ENCODE data around the gene RRM2. TPM values are rescaled to one million over a fixed set of nuclear protein-coding genes. Genes with fewer than 3 reads are reported as not detected.

Gene RRM2
- polyA plus RNA-seq, 6 donors from 2014 or later: 0.15 to 0.24 TPM; not detected in 4

DNA sequence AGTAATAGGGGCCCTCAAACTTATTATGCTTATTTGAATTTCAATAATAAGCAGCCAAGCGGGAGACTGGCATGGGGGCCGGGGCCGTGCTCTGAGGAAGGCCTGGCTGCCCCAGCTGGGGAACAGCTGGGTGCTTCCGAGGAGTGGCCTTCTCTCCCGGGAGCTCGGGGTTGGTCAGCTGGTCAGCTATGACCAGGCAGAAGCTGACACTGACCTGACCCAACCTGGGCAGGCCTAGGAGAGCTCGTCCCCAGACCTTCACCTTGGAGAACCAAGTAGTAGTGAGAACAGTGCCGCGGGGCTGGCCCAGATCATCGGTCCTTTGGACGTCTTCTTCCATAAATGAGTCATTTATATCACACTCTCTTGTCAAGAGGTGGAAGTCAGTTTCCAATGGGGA, 36.1 kb downstream of the RRM2 start:
- no peak for DNase-seq
- Mint-ChIP-seq H3K27ac (peak overlapping the region in 1 of 6 donors; percentile 27), H3K4me1 (peaks cover 1 to 9% (median 8%) of the 10 kb centered on the region in 3 donors), H3K36me3 (no peaks in the 10 kb centered on the region), H3K9me3 (no peaks in the 10 kb centered on the region), H3K27me3 (no peaks in the 10 kb centered on the region), H3K4me3 (no peak overlapping the region)
- ATAC-seq (ENCODE audit: low read depth in 2 of 2): no peak

DNA sequence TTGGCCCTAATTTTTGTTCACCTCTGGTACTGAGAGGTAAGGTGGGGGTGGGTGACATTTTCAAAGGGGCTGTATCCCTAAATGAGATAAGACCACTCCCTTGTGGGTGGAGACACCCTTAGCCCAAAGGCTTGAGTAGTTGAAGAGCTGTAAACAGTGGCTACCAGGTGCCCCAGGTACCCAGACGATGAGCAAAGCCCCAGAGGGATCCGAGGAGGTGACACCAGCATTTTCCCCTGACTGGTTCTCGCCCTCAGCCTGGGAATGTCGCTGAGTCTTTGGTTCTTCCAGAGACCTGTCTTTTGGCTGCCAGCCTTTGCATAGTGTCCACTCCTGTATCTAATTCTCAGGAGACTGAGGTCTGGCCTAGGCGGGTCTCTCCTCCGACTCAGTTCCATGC, 36.5 kb downstream of the RRM2 start:
- no peak for DNase-seq
- no peak for ATAC-seq (ENCODE audit: low read depth in 2 of 2)
- Mint-ChIP-seq H3K36me3 (no peaks in the 10 kb centered on the region), H3K27ac (no peak overlapping the region), H3K4me1 (peaks cover 5 to 13% (median 12%) of the 10 kb centered on the region in 3 donors), H3K9me3 (no peaks in the 10 kb centered on the region), H3K27me3 (no peaks in the 10 kb centered on the region), H3K4me3 (no peak overlapping the region)

GRCh38 chr2:10159581-10160131, 37.1 kb downstream of the RRM2 start:
- Mint-ChIP-seq H3K27ac (peak overlapping the region in 2 of 6 donors; percentile 51 to 80), H3K4me3 (no peak overlapping the region), H3K36me3 (no peaks in the 10 kb centered on the region), H3K9me3 (no peaks in the 10 kb centered on the region), H3K4me1 (peaks cover 9 to 19% (median 18%) of the 10 kb centered on the region in 3 donors), H3K27me3 (no peaks in the 10 kb centered on the region)
- DNase-seq (no peak), ATAC-seq (ENCODE audit: low read depth in 2 of 2) (no peak)

DNA sequence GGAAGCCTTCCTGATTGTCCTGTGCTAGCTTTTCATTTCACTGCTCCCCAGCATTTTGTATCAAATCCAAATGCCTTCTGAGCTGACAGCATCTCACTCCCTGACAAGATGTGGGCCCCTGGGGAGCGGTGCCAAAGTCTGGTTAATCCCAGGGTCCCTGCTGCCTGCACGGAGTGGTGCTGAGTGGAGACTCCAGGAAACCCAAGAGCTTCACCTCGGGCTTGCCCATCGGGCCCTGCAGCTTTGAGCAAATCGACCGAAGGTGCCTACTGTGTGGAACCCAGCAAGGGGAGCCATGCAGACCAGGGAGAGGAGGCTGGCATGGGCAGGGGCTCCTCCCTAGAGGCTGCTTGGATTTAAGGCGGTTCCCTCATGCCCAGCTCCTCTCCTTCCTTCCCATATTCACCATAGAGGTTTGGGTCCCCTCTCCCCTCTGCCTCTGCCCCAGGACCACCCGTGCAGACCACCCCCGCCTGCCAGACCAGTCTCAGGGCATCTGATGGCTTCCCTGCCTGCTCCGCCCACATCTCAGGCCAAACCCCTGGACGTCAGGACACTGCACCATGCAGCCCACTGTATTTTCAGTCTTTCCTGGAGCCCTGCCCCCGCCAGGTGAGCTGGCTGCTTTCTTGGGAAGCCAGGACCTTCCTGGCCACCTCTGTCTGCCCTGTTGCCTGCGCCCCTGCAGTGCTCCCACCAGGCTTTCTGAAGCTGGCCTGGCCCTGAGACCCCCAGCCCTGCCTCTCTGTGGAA, 37.8 kb downstream of the RRM2 start:
- no peaks in the 10 kb centered on the region for H3K36me3 Mint-ChIP-seq
- H3K4me1 Mint-ChIP-seq: peaks cover 9 to 24% (median 22%) of the 10 kb centered on the region in 3 donors

DNA sequence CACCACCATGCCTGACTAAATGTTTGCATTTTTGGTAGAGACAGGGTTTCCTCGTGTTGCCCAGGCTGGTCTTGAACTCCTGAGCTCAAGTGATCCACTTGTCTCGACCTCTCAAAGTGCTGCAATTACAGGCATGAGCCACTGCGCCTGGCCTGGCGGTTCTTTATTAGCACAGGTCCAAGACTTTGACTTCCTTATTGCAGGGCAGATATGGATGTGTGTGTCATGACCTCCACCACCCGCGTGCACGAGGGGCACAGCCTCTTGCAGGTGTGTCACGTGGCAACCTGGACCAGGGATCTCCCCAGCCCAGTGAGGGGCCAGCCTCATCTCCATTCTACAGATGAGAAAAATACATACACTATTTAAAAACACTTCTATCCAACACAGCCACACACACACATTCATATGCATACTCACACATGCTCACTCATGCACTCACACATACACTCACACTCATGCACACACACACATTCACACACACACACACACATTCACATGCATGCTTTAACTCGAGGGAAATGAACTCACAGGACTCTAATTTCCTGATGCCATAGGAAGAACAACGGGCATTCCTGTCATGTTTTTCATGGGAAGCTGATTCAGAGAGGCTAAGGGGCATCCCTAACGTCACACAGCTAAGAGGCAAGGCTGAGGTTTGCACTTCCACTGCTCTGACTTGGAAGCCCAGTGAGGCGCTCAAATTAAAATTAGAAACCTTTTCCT, 38.8 kb downstream of the RRM2 start:
- DNase-seq (no peak), ATAC-seq (ENCODE audit: low read depth in 2 of 2) (no peak)
- no peak overlapping the region for H3K4me3 Mint-ChIP-seq
- peaks cover 9 to 24% (median 22%) of the 10 kb centered on the region in 3 donors for H3K4me1 Mint-ChIP-seq
- no peaks in the 10 kb centered on the region for H3K27me3 Mint-ChIP-seq
- no peaks in the 10 kb centered on the region for H3K36me3 Mint-ChIP-seq
- H3K27ac Mint-ChIP-seq: no peak overlapping the region
- no peaks in the 10 kb centered on the region for H3K9me3 Mint-ChIP-seq

More for the DNA sequence above, 37.8 kb downstream of the RRM2 start:
- DNase-seq (no peak), ATAC-seq (ENCODE audit: low read depth in 2 of 2) (no peak)
- no peaks in the 10 kb centered on the region for H3K9me3 Mint-ChIP-seq
- H3K27ac Mint-ChIP-seq: peak overlapping the region in 4 of 6 donors; percentile 3 to 80 (median 49)
- no peak overlapping the region for H3K4me3 Mint-ChIP-seq
- H3K27me3 Mint-ChIP-seq: no peaks in the 10 kb centered on the region

- no peak for ATAC-seq (ENCODE audit: low read depth in 2 of 2)
- no peaks in the 10 kb centered on the region for H3K36me3 Mint-ChIP-seq
- no peaks in the 10 kb centered on the region for H3K9me3 Mint-ChIP-seq
- no peak overlapping the region for H3K4me3 Mint-ChIP-seq
- no peaks in the 10 kb centered on the region for H3K27me3 Mint-ChIP-seq
- DNase-seq: no peak
- peaks cover 9 to 24% (median 22%) of the 10 kb centered on the region in 3 donors for H3K4me1 Mint-ChIP-seq
- H3K27ac Mint-ChIP-seq: no peak overlapping the region
These were observed 39.5 kb downstream of the RRM2 start for GRCh38 chr2:10161961-10162441.

GRCh38 chr2:10162586-10163497, 40.3 kb downstream of the RRM2 start:
- no peaks in the 10 kb centered on the region for H3K27me3 Mint-ChIP-seq
- H3K9me3 Mint-ChIP-seq: no peaks in the 10 kb centered on the region
- H3K27ac Mint-ChIP-seq: peak overlapping the region in 1 of 6 donors; percentile 41
- DNase-seq (no peak), ATAC-seq (ENCODE audit: low read depth in 2 of 2) (no peak)
- H3K4me1 Mint-ChIP-seq: peaks cover 9 to 24% (median 22%) of the 10 kb centered on the region in 3 donors
- H3K4me3 Mint-ChIP-seq: no peak overlapping the region
- H3K36me3 Mint-ChIP-seq: no peaks in the 10 kb centered on the region

DNA sequence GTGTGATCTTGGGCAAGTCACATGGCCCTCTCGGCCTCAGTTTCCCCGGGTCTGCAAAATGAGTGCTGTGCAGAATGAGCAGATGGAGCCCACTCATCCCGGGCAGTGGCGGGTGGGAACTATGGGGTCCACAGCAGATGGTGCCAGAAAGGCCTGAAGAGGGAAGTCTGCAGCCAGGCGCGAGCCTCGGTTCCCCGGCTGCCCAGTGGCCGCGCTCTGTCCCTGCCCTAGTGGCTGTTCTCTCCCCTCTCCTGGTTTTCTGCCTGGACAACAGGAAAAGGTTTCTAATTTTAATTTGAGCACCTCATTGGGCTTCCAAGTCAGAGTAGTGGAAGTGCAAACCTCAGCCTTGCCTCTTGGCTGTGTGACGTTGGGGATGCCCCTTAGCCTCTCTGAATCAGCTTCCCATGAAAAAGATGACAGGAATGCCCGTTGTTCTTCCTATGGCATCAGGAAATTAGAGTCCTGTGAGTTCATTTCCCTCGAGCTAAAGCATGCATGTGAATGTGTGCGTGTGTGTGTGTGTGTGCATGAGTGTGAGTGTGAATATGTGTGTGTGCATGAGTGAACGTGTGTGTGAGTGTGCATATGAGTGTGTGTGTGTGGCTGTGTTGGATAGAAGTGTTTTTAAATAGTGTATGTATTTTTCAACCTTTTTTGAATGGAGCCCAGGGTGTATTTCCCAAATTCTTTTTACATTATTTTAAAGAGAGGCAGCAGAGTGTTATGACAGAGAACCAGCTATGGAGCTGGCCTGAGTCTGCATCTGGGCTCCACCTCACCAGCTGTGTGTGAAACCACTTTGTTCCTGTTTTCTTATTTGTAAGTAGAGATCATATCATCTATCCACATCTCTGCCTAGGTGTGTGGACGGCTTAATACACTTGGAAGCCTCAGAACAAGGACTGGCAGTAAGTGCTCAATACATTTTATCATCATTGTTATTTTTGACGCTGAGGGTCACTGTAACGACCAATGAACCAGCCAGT, 41.3 kb downstream of the RRM2 start:
- no peaks in the 10 kb centered on the region for H3K9me3 Mint-ChIP-seq
- peak overlapping the region in 1 of 6 donors; percentile 18 for H3K27ac Mint-ChIP-seq
- no peaks in the 10 kb centered on the region for H3K36me3 Mint-ChIP-seq
- H3K27me3 Mint-ChIP-seq: no peaks in the 10 kb centered on the region
- peak; percentile 78 to 96 for ATAC-seq (ENCODE audit: low read depth in 2 of 2)
- peak; percentile 21 for DNase-seq
- H3K4me3 Mint-ChIP-seq: peak overlapping the region in 1 of 8 donors; percentile 26
- peaks cover 9 to 24% (median 22%) of the 10 kb centered on the region in 3 donors for H3K4me1 Mint-ChIP-seq

GRCh38 chr2:10164601-10165000, 42.1 kb downstream of the RRM2 start:
- Mint-ChIP-seq H3K36me3 (no peaks in the 10 kb centered on the region), H3K4me1 (peaks cover 9 to 24% (median 22%) of the 10 kb centered on the region in 3 donors), H3K4me3 (no peak overlapping the region), H3K9me3 (no peaks in the 10 kb centered on the region), H3K27ac (peak overlapping the region in 1 of 6 donors; percentile 83), H3K27me3 (no peaks in the 10 kb centered on the region)
- DNase-seq: no peak
- ATAC-seq (ENCODE audit: low read depth in 2 of 2): no peak

DNA sequence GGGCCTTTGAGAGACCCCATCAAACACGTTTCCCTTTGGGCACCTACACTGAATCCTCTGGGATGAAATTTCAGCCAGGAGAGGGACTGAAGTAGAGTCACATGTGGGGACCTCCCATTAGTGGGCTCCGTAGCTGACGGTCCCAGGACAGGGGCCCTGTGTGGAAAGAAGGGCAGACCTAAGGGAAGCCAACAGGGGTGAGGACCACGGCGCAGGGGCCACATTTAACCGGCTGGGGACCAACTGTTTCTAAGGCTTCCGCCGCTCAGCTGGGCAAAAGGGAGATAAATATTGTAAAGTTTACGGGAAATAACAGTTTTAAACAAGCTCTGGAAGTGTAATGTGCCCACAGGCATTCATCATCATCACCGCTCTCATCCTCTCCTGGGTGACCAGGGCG, 42.7 kb downstream of the RRM2 start:
- H3K27me3 Mint-ChIP-seq: no peaks in the 10 kb centered on the region
- DNase-seq (no peak), ATAC-seq (ENCODE audit: low read depth in 2 of 2) (no peak)
- no peaks in the 10 kb centered on the region for H3K9me3 Mint-ChIP-seq
- no peaks in the 10 kb centered on the region for H3K36me3 Mint-ChIP-seq
- H3K4me1 Mint-ChIP-seq: peaks cover 9 to 24% (median 22%) of the 10 kb centered on the region in 3 donors
- peak overlapping the region in 1 of 6 donors; percentile 25 for H3K27ac Mint-ChIP-seq
- no peak overlapping the region for H3K4me3 Mint-ChIP-seq

GRCh38 chr2:10165861-10166675, 43.5 kb downstream of the RRM2 start:
- H3K27ac Mint-ChIP-seq: peak overlapping the region in 1 of 6 donors; percentile 60
- H3K4me1 Mint-ChIP-seq: peaks cover 9 to 24% (median 22%) of the 10 kb centered on the region in 3 donors

More at GRCh38 chr2:10165861-10166675, 43.5 kb downstream of the RRM2 start:
- Mint-ChIP-seq H3K4me3 (no peak overlapping the region), H3K27me3 (no peaks in the 10 kb centered on the region), H3K9me3 (no peaks in the 10 kb centered on the region), H3K36me3 (no peaks in the 10 kb centered on the region)
- DNase-seq (no peak), ATAC-seq (ENCODE audit: low read depth in 2 of 2) (no peak)
